Muscle layer of duodenum (tissue), 2 donors: Measurements from ENCODE around the gene PLA1A.

Source experiments
- H3K27ac ChIP-seq: one replicate; pipeline ENCODE4 v1.7.0; 2013; ENCODE audit warnings: mild to moderate bottlenecking, low read length
- H3K27me3 ChIP-seq: one replicate; pipeline ENCODE4 v1.7.0; 2013; ENCODE audit warnings: low read depth, mild to moderate bottlenecking, control low read depth, low read length
- H3K36me3 ChIP-seq, 2 donors: one replicate each; pipeline ENCODE4 v1.7.0; 2013; ENCODE audit warnings: low read length in 2 of 2, control low read depth in 1 of 2, mild to moderate bottlenecking in 1 of 2; ENCODE audit not compliant: insufficient read depth in 2 of 2, control insufficient read depth in 1 of 2
- H3K4me1 ChIP-seq, 2 donors: one replicate each; pipeline ENCODE4 v1.7.0; 2013; ENCODE audit warnings: low read length in 2 of 2, mild to moderate bottlenecking in 2 of 2, control low read depth in 1 of 2, moderate library complexity in 1 of 2; ENCODE audit not compliant: insufficient read depth in 2 of 2, control insufficient read depth in 1 of 2
- H3K4me3 ChIP-seq, 2 donors: one replicate each; pipeline ENCODE4 v1.7.0; 2013; ENCODE audit warnings: low read length in 2 of 2, low read depth in 1 of 2, mild to moderate bottlenecking in 1 of 2
- H3K9me3 ChIP-seq, 2 donors: one replicate each; pipeline ENCODE4 v1.7.0; 2013; ENCODE audit warnings: low read length in 2 of 2, control low read depth in 1 of 2, mild to moderate bottlenecking in 1 of 2; ENCODE audit not compliant: control insufficient read depth in 1 of 2
- donor health status: healthy.

The PLA1A gene

GRCh38 chr3:119595639-119596334, 1.9 kb upstream of the PLA1A start:
- H3K27ac ChIP-seq = no peak overlapping the region
- no peaks in the 10 kb centered on the region for H3K9me3 ChIP-seq
- no peaks in the 10 kb centered on the region for H3K36me3 ChIP-seq
- H3K4me3 ChIP-seq = peak overlapping the region; percentile 35 to 58
- H3K4me1 ChIP-seq = no peaks in the 10 kb centered on the region
- no peaks in the 10 kb centered on the region for H3K27me3 ChIP-seq

- H3K4me3 ChIP-seq = peak overlapping the region in 1 of 2 donors; percentile 58
- no peaks in the 10 kb centered on the region for H3K36me3 ChIP-seq
- H3K27me3 ChIP-seq = no peaks in the 10 kb centered on the region
- no peaks in the 10 kb centered on the region for H3K9me3 ChIP-seq
- no peaks in the 10 kb centered on the region for H3K4me1 ChIP-seq
- H3K27ac ChIP-seq = no peak overlapping the region
Measured at GRCh38 chr3:119596398-119596797, 1.3 kb upstream of the PLA1A start.

DNA sequence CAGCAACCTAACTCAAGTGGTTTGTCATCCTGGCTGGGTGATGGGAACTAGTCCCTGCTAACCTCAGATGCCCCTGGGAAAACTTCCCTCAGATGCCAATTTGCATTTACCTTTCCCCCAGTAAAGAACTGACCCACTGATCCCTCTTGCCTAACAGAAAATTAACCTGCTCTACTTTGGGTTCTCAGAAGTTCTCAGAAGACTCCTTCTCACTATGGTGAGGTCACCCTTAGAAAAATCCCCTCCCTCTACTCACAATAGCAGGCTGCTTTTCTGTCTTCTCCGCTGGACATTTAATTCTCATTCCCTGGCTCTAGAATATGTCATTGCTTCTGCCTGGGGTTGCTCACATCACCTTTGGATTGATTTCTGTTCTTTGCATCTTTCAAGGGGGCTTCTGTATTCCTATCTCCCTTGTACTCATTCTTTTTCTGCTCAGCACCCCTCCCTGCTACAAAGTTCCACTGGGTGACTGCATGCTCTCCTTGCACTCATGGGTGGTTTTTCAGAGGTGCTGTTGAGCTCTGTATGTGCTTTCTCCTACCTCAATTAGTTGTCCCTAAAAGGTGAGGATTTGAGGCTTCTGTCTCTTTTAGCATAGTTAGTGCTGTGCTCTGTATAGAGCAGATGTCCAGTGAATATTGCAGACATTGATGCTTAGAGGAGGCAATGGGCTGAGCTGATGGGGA, 869 bp downstream of the PLA1A start:
- no peaks in the 10 kb centered on the region for H3K4me1 ChIP-seq
- no peak overlapping the region for H3K27ac ChIP-seq
- H3K9me3 ChIP-seq = no peaks in the 10 kb centered on the region
- H3K27me3 ChIP-seq = no peaks in the 10 kb centered on the region
- no peaks in the 10 kb centered on the region for H3K36me3 ChIP-seq
- H3K4me3 ChIP-seq = no peak overlapping the region

- no peak overlapping the region for H3K27ac ChIP-seq
- H3K4me3 ChIP-seq = no peak overlapping the region
- no peaks in the 10 kb centered on the region for H3K27me3 ChIP-seq
- H3K9me3 ChIP-seq = no peaks in the 10 kb centered on the region
- no peaks in the 10 kb centered on the region for H3K4me1 ChIP-seq
- no peaks in the 10 kb centered on the region for H3K36me3 ChIP-seq
Measured at GRCh38 chr3:119599558-119600174, 2.0 kb downstream of the PLA1A start.

DNA sequence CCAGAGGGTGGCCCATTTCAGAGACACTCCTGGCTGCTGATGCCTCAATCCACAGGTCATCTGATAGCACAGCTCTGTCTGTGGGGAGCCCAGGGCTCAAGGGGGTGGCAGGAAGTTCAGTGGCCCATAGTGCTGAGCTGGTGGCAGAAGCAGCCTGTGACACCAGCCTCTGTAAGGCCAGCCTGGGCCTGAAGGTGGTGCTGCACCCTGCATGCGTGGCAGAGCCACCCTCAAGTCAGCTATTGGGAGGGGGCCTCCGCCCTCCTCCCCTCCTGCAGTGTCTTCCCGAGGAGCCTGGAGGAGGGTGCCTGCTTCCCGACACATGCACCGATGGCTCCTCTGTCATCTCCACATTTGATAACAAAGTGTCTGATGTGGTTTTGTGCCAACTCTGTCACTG, 3.0 kb downstream of the PLA1A start:
- no peak overlapping the region for H3K4me3 ChIP-seq
- H3K4me1 ChIP-seq = no peaks in the 10 kb centered on the region
- H3K27ac ChIP-seq = no peak overlapping the region
- no peaks in the 10 kb centered on the region for H3K27me3 ChIP-seq
- H3K36me3 ChIP-seq = no peaks in the 10 kb centered on the region
- no peaks in the 10 kb centered on the region for H3K9me3 ChIP-seq

DNA sequence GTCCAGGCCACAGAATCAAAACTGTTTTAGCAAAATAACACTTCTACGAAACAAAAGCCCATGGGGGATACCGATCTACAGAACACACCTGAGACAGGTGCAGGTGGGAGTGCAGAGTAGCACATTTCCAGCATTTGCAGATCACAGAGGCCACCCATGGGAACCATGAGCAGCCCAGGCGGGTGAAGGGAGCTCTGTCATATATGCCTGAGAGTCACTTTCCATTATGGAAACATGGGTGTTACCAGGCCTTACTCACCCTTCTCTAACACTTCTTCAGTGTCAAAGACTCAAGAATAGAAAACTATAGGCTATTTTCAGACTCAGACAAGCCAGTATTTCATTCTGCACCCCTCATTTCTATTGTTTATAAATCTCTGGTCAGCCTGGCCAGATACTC, 3.5 kb downstream of the PLA1A start:
- no peak overlapping the region for H3K27ac ChIP-seq

GRCh38 chr3:119602676-119603075, 5.0 kb downstream of the PLA1A start:
- H3K27me3 ChIP-seq = no peaks in the 10 kb centered on the region
- H3K36me3 ChIP-seq = no peaks in the 10 kb centered on the region
- H3K4me1 ChIP-seq = no peaks in the 10 kb centered on the region
- H3K4me3 ChIP-seq = no peak overlapping the region
- no peaks in the 10 kb centered on the region for H3K9me3 ChIP-seq
- no peak overlapping the region for H3K27ac ChIP-seq

More for the DNA sequence above, 3.5 kb downstream of the PLA1A start:
- H3K36me3 ChIP-seq = no peaks in the 10 kb centered on the region
- no peaks in the 10 kb centered on the region for H3K27me3 ChIP-seq
- H3K4me3 ChIP-seq = no peak overlapping the region
- H3K9me3 ChIP-seq = no peaks in the 10 kb centered on the region
- H3K4me1 ChIP-seq = no peaks in the 10 kb centered on the region

GRCh38 chr3:119604878-119605277, 7.2 kb downstream of the PLA1A start:
- H3K4me3 ChIP-seq = no peak overlapping the region

GRCh38 chr3:119608405-119609000, 10.8 kb downstream of the PLA1A start:
- no peaks in the 10 kb centered on the region for H3K36me3 ChIP-seq
- H3K9me3 ChIP-seq = no peaks in the 10 kb centered on the region
- no peaks in the 10 kb centered on the region for H3K4me1 ChIP-seq
- H3K27me3 ChIP-seq = no peaks in the 10 kb centered on the region
- no peak overlapping the region for H3K27ac ChIP-seq
- H3K4me3 ChIP-seq = no peak overlapping the region

More at GRCh38 chr3:119604878-119605277, 7.2 kb downstream of the PLA1A start:
- H3K4me1 ChIP-seq = no peaks in the 10 kb centered on the region
- H3K9me3 ChIP-seq = no peaks in the 10 kb centered on the region
- no peak overlapping the region for H3K27ac ChIP-seq
- H3K27me3 ChIP-seq = no peaks in the 10 kb centered on the region
- H3K36me3 ChIP-seq = no peaks in the 10 kb centered on the region

DNA sequence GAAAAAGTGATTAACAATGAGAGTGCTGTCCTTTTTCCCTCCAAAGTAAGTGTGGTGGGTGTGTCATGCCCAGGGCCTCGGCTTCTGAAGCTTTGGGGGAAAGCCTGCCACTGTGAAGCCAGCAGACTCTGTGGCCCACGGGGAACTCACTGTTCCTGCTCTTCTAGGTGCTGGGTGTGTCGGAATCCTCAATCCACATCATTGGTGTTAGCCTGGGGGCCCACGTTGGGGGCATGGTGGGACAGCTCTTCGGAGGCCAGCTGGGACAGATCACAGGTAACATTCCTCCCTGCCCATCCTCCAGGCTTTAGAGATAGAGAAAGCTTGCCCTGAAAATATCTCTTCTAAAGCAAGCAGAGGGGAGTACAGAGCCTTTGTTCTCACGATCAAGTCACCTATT, 11.6 kb downstream of the PLA1A start:
- no peaks in the 10 kb centered on the region for H3K4me1 ChIP-seq
- H3K36me3 ChIP-seq = no peaks in the 10 kb centered on the region
- H3K27ac ChIP-seq = no peak overlapping the region
- H3K4me3 ChIP-seq = no peak overlapping the region
- H3K27me3 ChIP-seq = no peaks in the 10 kb centered on the region
- H3K9me3 ChIP-seq = no peaks in the 10 kb centered on the region

DNA sequence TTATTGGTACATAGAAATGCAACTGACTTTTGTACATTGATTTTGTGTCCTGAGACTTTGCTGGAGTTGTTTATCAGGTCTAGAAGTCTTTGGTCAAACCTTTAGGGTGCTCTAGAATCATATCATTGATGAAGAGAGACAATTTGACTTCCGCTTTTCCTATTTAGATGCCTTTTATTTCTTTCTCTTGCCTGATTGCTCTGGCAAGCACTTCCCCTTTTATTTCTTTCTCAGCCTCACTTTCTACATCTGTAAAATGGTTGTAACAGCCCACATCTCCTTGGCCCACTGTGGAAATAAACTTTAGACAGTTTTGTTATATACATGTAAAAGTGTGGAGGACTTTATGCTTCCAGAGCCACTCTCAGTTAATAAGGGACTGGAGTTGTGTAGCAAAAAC, 14.0 kb downstream of the PLA1A start:
- no peaks in the 10 kb centered on the region for H3K27me3 ChIP-seq

More for the DNA sequence above, 14.0 kb downstream of the PLA1A start:
- Histone ChIP-seq H3K9me3 (no peaks in the 10 kb centered on the region), H3K4me1 (no peaks in the 10 kb centered on the region), H3K4me3 (no peak overlapping the region), H3K36me3 (no peaks in the 10 kb centered on the region), H3K27ac (no peak overlapping the region)
